ENCODE results near the gene JAM2. TPM values are rescaled to one million over a fixed set of nuclear protein-coding genes. Genes with fewer than 3 reads are reported as not detected.

Gene JAM2
- total RNA-seq, 1 experiment from 2014 or later = not detected

- in situ Hi-C loops (cut with HindIII; ENCODE audit: low pct_unique_long_range_greater_than_20kb, low sequenced_read_pairs) = no loop called here
- DNase-seq (ENCODE audit: low read depth) = no peak
Measured at GRCh38 chr21:25750085-25750484, 111.0 kb downstream of the JAM2 start.

DNA sequence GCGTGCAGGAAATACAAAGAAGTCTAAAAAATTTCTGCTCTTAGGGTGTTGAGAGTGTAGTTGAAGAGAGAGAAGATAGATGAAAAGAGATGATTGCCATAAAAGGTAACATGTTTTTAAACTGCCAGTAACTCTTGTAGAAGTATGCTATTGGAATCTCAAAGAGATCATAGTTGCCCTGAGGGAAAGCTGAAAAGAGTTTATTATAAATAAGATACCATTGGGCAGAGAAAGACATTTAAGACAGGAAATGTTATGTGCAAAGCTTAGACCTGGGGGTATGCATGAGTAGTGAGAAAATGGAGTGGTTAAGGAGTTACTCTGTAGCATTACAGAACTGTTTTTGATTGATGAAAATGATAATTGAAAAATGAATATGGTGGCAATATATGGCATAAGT is 113.4 kb downstream of the JAM2 start:
- no peak for DNase-seq (ENCODE audit: low read depth)
- in situ Hi-C loops (cut with HindIII; ENCODE audit: low pct_unique_long_range_greater_than_20kb, low sequenced_read_pairs) = no loop called here

DNA sequence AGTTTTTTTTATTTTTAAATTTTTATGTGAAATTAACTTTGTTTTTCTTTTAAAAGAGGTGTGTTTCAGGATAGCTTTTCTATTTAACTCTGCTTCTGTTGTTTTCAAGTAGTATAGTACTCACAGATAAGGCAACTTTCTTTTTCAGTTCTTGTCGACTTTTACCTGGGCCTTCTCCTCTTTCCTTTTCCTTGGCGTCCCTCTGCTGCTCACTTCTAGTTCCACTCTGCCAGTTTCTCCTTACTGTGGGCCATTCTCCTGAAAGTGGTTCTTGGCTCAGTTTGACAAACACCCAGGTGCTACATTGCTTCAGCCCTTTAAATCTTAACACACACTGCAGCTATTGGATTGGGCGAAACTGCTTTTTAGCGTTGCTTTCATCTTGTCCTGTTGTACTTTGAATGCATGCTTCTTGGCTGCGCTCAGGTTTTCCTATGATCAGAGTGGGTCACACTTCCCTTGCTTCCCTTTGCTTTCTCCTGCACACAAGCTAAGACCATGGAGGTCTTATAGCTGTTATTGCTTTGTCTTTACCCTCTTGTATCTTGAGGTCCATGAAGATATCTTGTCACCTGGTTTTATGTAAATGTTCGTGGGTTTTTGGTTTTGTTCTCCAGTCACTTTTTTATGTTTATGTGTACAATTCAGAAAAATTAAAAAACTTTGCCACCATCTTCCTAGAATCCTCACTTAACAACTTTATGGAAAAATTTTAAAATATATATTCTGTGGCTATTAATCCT is 117.3 kb downstream of the JAM2 start:
- in situ Hi-C loops (cut with HindIII; ENCODE audit: low pct_unique_long_range_greater_than_20kb, low sequenced_read_pairs) = no loop called here
- DNase-seq (ENCODE audit: low read depth) = no peak

DNA sequence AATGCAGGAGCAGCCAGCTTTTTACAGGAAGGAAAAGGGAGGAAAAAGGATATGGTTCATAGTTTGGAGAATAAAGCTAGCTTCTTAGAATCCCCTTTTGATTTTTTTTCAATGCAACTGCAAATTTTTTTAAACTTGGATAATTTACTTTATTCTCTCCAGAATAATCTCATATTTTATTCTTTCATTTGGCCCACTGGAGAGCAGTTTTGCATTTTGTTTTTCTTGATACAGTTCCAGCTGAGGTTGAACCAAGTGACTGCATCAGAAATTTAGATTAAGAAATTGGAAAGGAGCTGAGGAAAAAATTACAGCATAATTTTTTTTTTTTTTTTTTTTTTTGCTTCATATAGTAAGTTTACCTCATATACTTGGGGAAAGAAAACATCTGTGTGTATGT is 118.5 kb downstream of the JAM2 start:
- DNase-seq (ENCODE audit: low read depth) = no peak
- in situ Hi-C loops (cut with HindIII; ENCODE audit: low pct_unique_long_range_greater_than_20kb, low sequenced_read_pairs) = no loop called here

GRCh38 chr21:25759573-25759972 is 120.5 kb downstream of the JAM2 start:
- no peak for DNase-seq (ENCODE audit: low read depth)
- in situ Hi-C loops (cut with HindIII; ENCODE audit: low pct_unique_long_range_greater_than_20kb, low sequenced_read_pairs) = no loop called here

GRCh38 chr21:25760061-25760460 is 121.0 kb downstream of the JAM2 start:
- DNase-seq (ENCODE audit: low read depth) = no peak
- in situ Hi-C loops (cut with HindIII; ENCODE audit: low pct_unique_long_range_greater_than_20kb, low sequenced_read_pairs) = no loop called here

DNA sequence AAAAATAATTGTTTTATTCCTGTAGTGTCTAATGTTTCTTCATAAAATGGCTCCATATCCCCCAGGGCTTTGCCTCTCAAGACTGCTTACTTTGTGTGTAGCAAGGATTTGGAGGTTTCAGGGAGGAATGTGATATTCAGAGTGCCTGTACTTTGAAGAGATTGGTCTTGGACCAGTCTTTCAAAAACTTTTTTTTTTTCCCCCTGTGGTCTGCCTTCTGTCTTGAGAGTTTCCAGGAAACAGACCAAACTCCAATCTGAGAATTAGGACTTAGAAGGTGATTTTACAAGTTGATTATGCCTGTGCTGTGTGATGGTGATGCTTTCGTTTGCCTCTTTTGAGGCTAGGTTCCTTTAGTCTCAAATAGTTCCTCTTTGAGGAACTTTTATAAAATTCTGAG is 121.6 kb downstream of the JAM2 start:
- in situ Hi-C loops (cut with HindIII; ENCODE audit: low pct_unique_long_range_greater_than_20kb, low sequenced_read_pairs) = no loop called here
- DNase-seq (ENCODE audit: low read depth) = no peak

DNA sequence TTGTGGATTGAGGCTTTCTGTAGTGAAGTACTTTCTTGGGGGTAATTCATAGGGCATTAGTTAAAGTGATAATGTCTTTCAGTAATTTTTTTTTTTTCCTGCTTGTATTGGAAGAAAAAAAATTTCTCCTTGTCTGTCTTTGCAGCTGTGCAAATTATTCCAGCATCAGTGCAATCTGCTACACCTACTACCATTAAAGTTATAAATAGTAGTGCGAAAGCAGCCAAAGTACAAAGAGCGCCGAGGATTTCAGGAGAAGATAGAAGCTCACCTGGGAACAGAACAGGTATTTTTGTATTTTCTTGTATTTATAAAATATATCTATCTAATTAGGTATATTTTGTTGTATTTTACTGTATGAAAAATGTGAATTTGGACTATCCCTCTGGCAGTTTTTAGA is 125.0 kb downstream of the JAM2 start:
- in situ Hi-C loops (cut with HindIII; ENCODE audit: low pct_unique_long_range_greater_than_20kb, low sequenced_read_pairs) = no loop called here
- DNase-seq (ENCODE audit: low read depth) = no peak

Other genes with a start within 250 kb of the JAM2 start
- gene MRPL39, start 31.8 kb upstream of the JAM2 start, total RNA-seq (2014; rRNA removed; shearing (Covaris generic); ENCODE audit: low replicate concordance) = 52.5 and 81.7 TPM in 2 replicates
- 67.9 and 91.3 TPM in 2 replicates for gene ATP5PF, start 95.6 kb downstream of the JAM2 start, total RNA-seq (2014; rRNA removed; shearing (Covaris generic); ENCODE audit: low replicate concordance)
- 16.2 and 26.4 TPM in 2 replicates for gene GABPA, start 95.7 kb downstream of the JAM2 start, total RNA-seq (2014; rRNA removed; shearing (Covaris generic); ENCODE audit: low replicate concordance)

Measured in Caki2 (cell line).